Tibial artery (tissue), 4 donors: ENCODE data around the gene OVOL3.

Source experiments
- DNase-seq, 2 donors: peaks; one replicate each; pipeline ENCODE4 v3.0.0-alpha.2; 2019
- H3K27ac ChIP-seq, 2 donors: fragments of 200-600 bp; sonication (generic) in 1 of 2; 1 replicate in 1 of 2; 2 replicates in 1 of 2; pipeline ENCODE4 v1.5.1; 2018 to 2019; ENCODE audit warnings: mild to moderate bottlenecking in 1 of 2
- H3K27me3 ChIP-seq, 2 donors: fragments of 200-600 bp; sonication (generic) in 1 of 2; one replicate each; pipeline versions ENCODE4 v1.5.1 to v1.6.0; 2016 to 2019
- H3K36me3 ChIP-seq, 3 donors: fragments of 200-600 bp; sonication (generic) in 2 of 3; one replicate each; pipeline ENCODE4 v1.5.1; 2016 to 2019; ENCODE audit warnings: mild to moderate bottlenecking in 2 of 3
- H3K4me1 ChIP-seq, 4 donors: fragments of 200-600 bp; sonication (generic) in 2 of 4; 1 replicate in 3 of 4; 2 replicates in 1 of 4; pipeline ENCODE4 v1.5.1; 2016 to 2019
- H3K4me3 ChIP-seq, 2 donors: fragments of 200-600 bp; sonication (generic) in 1 of 2; 1 replicate in 1 of 2; 2 replicates in 1 of 2; pipeline ENCODE4 v1.5.1; 2018 to 2019; ENCODE audit warnings: mild to moderate bottlenecking in 2 of 2
- H3K9me3 ChIP-seq, 3 donors: fragments of 200-600 bp; sonication (generic) in 1 of 3; one replicate each; pipeline ENCODE4 v1.5.1; 2016 to 2019
- CTCF ChIP-seq, 2 experiments: fragments of 200-600 bp in 1 of 2; fragments of 450-650 bp in 1 of 2; IDR thresholded peaks; one replicate each; pipeline ENCODE4 v1.5.1; 2017 to 2019; ENCODE audit warnings: antibody characterized with exemption in 2 of 2, mild to moderate bottlenecking in 1 of 2, moderate library complexity in 1 of 2
- intact Hi-C: fragments of 100-400 bp; cut with DNase I; formaldehyde crosslinking; loops from one replicate; pipeline ENCODE4 v1.15.0; 2023; ENCODE audit warnings: low total_unique reads

The OVOL3 gene

GRCh38 chr19:36084231-36085009 is 26.5 kb upstream of the OVOL3 start:
- DNase-seq = no peak
- H3K4me1 ChIP-seq = no peaks in the 10 kb centered on the region
- no peak overlapping the region for H3K4me3 ChIP-seq
- no peaks in the 10 kb centered on the region for H3K27me3 ChIP-seq
- H3K36me3 ChIP-seq = no peaks in the 10 kb centered on the region
- H3K27ac ChIP-seq = no peak overlapping the region
- no peak for TF ChIP-seq CTCF (IDR thresholded peaks at IDR 0.05)
- no peaks in the 10 kb centered on the region for H3K9me3 ChIP-seq
- intact Hi-C loops = no loop called here

- H3K27me3 ChIP-seq = no peaks in the 10 kb centered on the region
- no peak for DNase-seq
- H3K36me3 ChIP-seq = no peaks in the 10 kb centered on the region
- no peaks in the 10 kb centered on the region for H3K9me3 ChIP-seq
- intact Hi-C loops = no loop called here
- no peaks in the 10 kb centered on the region for H3K4me1 ChIP-seq
- H3K4me3 ChIP-seq = no peak overlapping the region
- TF ChIP-seq CTCF (IDR thresholded peaks at IDR 0.05) = no peak
- H3K27ac ChIP-seq = no peak overlapping the region
Observed at GRCh38 chr19:36086326-36086725, 24.6 kb upstream of the OVOL3 start.

- no peaks in the 10 kb centered on the region for H3K27me3 ChIP-seq
- H3K4me1 ChIP-seq = no peaks in the 10 kb centered on the region
- no peaks in the 10 kb centered on the region for H3K9me3 ChIP-seq
- intact Hi-C loops = no loop called here
- no peak overlapping the region for H3K27ac ChIP-seq
- no peak overlapping the region for H3K4me3 ChIP-seq
- no peak for DNase-seq
- H3K36me3 ChIP-seq = no peaks in the 10 kb centered on the region
- TF ChIP-seq CTCF (IDR thresholded peaks at IDR 0.05) = no peak
Observed at GRCh38 chr19:36089847-36090246, 21.1 kb upstream of the OVOL3 start.

DNA sequence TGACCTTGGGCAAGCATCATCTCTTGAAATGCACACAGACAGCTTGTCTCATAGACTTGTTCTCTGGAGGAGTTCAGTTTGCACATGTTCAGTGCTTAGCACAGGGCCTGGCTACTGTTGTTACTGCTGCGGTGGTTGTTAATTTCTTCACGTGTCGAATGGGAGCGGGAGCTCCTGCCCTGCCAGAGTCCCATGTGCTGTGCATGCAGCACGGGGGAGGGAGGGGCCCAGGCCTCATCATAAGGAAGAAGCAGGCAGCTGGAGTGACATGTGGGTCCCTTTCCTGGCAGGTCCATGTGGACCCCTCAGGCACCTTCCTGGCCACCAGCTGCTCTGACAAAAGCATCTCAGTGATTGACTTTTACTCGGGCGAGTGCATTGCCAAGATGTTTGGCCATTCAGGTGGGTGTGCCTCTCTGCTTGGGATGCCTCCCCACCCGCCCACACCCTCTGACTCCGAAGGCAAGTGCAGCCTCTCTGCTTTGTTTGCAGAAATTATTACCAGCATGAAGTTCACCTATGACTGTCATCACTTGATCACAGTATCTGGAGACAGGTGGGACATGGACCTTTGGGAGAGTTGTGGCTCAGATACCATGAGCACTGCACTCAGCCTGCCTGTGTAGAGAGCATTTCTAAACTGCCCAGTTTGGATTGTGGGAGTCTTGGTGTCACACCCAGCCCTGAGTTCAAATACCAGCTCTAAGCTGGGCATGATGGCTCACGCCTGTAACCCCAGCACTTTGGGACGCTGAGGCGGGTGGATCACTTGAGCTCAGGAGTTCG is 19.8 kb upstream of the OVOL3 start:
- H3K27me3 ChIP-seq = no peaks in the 10 kb centered on the region
- H3K4me3 ChIP-seq = no peak overlapping the region
- no peak for TF ChIP-seq CTCF (IDR thresholded peaks at IDR 0.05)
- intact Hi-C loops = no loop called here
- H3K27ac ChIP-seq = no peak overlapping the region
- no peaks in the 10 kb centered on the region for H3K36me3 ChIP-seq
- DNase-seq = no peak
- H3K4me1 ChIP-seq = no peaks in the 10 kb centered on the region
- no peaks in the 10 kb centered on the region for H3K9me3 ChIP-seq

DNA sequence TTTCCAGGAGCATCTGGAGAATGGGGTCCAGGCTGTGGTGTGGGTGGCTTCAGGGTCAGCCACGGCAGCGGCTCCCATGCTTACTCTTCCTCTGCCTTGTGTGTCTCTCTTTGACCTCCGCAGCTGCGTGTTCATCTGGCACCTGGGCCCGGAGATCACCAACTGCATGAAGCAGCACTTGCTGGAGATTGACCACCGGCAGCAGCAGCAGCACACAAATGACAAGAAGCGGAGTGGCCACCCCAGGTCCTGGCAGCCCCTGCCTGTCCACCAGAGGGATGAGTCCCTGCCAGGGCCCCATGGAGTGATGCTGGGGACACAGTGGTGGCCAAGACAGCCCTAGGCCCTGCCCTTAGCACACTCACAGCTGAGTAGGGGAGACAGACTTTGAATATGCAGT is 18.4 kb upstream of the OVOL3 start:
- H3K27me3 ChIP-seq = no peaks in the 10 kb centered on the region
- TF ChIP-seq CTCF (IDR thresholded peaks at IDR 0.05) = no peak
- no peaks in the 10 kb centered on the region for H3K36me3 ChIP-seq
- no peaks in the 10 kb centered on the region for H3K4me1 ChIP-seq
- H3K9me3 ChIP-seq = no peaks in the 10 kb centered on the region
- intact Hi-C loops = no loop called here
- no peak overlapping the region for H3K27ac ChIP-seq
- no peak overlapping the region for H3K4me3 ChIP-seq
- DNase-seq = no peak
